A549 (cell line): ENCODE measurements around the gene ITGA2B. TPM values are rescaled to one million over a fixed set of nuclear protein-coding genes. Genes with fewer than 3 reads are reported as not detected.

Experiments used
- ATAC-seq, 2 experiments: fragments of 200-7000 bp in 1 of 2; fragments of >200 bp in 1 of 2; cut with Nextera tagmentation in 1 of 2; cut with Tn5 transposase in 1 of 2; 3 replicates each; pipeline versions ENCODE4 v1.8.0 to v1.9.1; 2018 to 2020; ENCODE audit warnings: mild to moderate bottlenecking in 1 of 2, moderate library complexity in 1 of 2
- CTCF ChIA-PET: fragments of 300-600 bp; sonication (Branson Sonifier 250); formaldehyde crosslinking; extraction: SDS; loops from one replicate; lab custom pipeline; 2021; ENCODE audit warnings: antibody characterized with exemption, inconsistent platforms; lab: Yijun Ruan, JAX
- POLR2A ChIA-PET: fragments of 350-600 bp; formaldehyde crosslinking; extraction: SDS; loops from one replicate; lab custom pipeline; 2021; ENCODE audit warnings: antibody characterized with exemption, inconsistent platforms; lab: Yijun Ruan, JAX
- DNase-seq, 2 experiments: peaks; one replicate each; pipeline versions ENCODE4 v3.0.0 to v3.0.0-alpha.2; 2011 to 2016; ENCODE audit warnings: low read depth in 1 of 2, low spot score in 1 of 2
- FAIRE-seq: peaks from 2 replicates; lab custom pipeline; 2011; peaks lifted over from hg19 to GRCh38; lab: Jason Lieb, UNC
- H3K27ac ChIP-seq, 2 experiments: fragments of >200 bp; sonication (Bioruptor Twin); formaldehyde crosslinking; 3 replicates each; pipeline ENCODE4 v1.5.1; 2016 to 2017
- H3K4me1 ChIP-seq: fragments of >200 bp; sonication (Bioruptor Twin); formaldehyde crosslinking; 3 replicates; pipeline ENCODE4 v1.6.1; 2016
- H3K4me2 ChIP-seq: fragments of >200 bp; sonication (Bioruptor Twin); formaldehyde crosslinking; 3 replicates; pipeline ENCODE4 v1.6.1; 2016
- H3K4me3 ChIP-seq: fragments of >200 bp; sonication (Bioruptor Twin); formaldehyde crosslinking; 3 replicates; pipeline ENCODE4 v1.5.1; 2016
- H3K9me3 ChIP-seq: fragments of >200 bp; sonication (Bioruptor Twin); formaldehyde crosslinking; 3 replicates; pipeline ENCODE4 v1.6.1; 2016
- ATOH8 ChIP-seq: fragments of 250-450 bp; sonication (Bioruptor Pico); IDR thresholded peaks from 2 replicates; pipeline ENCODE4 v1.5.0; 2020; ENCODE audit warnings: low read depth, mild to moderate bottlenecking, moderate library complexity
- BHLHE40 ChIP-seq: IDR thresholded peaks from 2 replicates; pipeline ENCODE4 v1.6.1; 2012; ENCODE audit warnings: low read depth, low read length, inconsistent platforms
- CHD2 ChIP-seq: fragments of 150-350 bp; IDR thresholded peaks from 2 replicates; pipeline ENCODE4 v1.6.1; 2014; ENCODE audit warnings: low read length; ENCODE audit not compliant: partially characterized antibody
- E2F6 ChIP-seq: IDR thresholded peaks from 2 replicates; pipeline ENCODE4 v1.6.1; 2012; ENCODE audit warnings: low read depth, borderline replicate concordance
- EP300 ChIP-seq, 2 experiments: fragments of >200 bp; sonication (Bioruptor Twin); formaldehyde crosslinking; IDR thresholded peaks; 2 replicates in 1 of 2; 3 replicates in 1 of 2; pipeline ENCODE4 v1.6.1; 2016 to 2017
- ESRRA ChIP-seq: fragments of 150-350 bp; IDR thresholded peaks from 2 replicates; pipeline ENCODE4 v1.6.1; 2014; ENCODE audit warnings: mild to moderate bottlenecking, low read length, borderline replicate concordance
- FOSB ChIP-seq: fragments of 250-450 bp; sonication (Bioruptor Pico); IDR thresholded peaks from 2 replicates; pipeline ENCODE4 v1.5.0; 2020; ENCODE audit warnings: mild to moderate bottlenecking, moderate library complexity
- FOXS1 ChIP-seq: fragments of 250-450 bp; sonication (Bioruptor Pico); IDR thresholded peaks from 2 replicates; pipeline ENCODE4 v1.5.0; 2020; ENCODE audit warnings: mild to moderate bottlenecking, moderate library complexity
- GATA3 ChIP-seq: IDR thresholded peaks from 2 replicates; pipeline ENCODE4 v1.6.1; 2012; ENCODE audit warnings: borderline replicate concordance
- JUNB ChIP-seq: fragments of >200 bp; sonication (Bioruptor Twin); formaldehyde crosslinking; IDR thresholded peaks from 2 replicates; pipeline ENCODE4 v1.6.1; 2016
- KDM1A ChIP-seq: fragments of 200-600 bp; sonication (generic); IDR thresholded peaks from 2 replicates; pipeline ENCODE4 v1.6.1; 2016; ENCODE audit warnings: low read depth, mild to moderate bottlenecking
- KDM5A ChIP-seq: fragments of 200-600 bp; sonication (generic); IDR thresholded peaks from 2 replicates; pipeline ENCODE4 v1.6.1; 2016; ENCODE audit warnings: antibody characterized with exemption, mild to moderate bottlenecking
- MAFK ChIP-seq: fragments of 450-650 bp; IDR thresholded peaks from 2 replicates; pipeline ENCODE4 v1.6.1; 2014; ENCODE audit not compliant: partially characterized antibody
- MAZ ChIP-seq: fragments of 150-350 bp; IDR thresholded peaks from 2 replicates; pipeline ENCODE4 v1.6.1; 2014; ENCODE audit warnings: antibody characterized with exemption, low read depth, low read length, borderline replicate concordance
- NFE2L2 ChIP-seq: fragments of 150-350 bp; conservative IDR thresholded peaks from 2 replicates; pipeline ENCODE4 v1.6.1; 2014; ENCODE audit warnings: low read length
- PHF8 ChIP-seq: fragments of 200-600 bp; sonication (generic); IDR thresholded peaks from 2 replicates; pipeline ENCODE4 v1.6.1; 2016; ENCODE audit warnings: low read depth, mild to moderate bottlenecking, antibody characterized with exemption, moderate library complexity, borderline replicate concordance
- POLR2AphosphoS2 ChIP-seq: conservative IDR thresholded peaks from 2 replicates; pipeline ENCODE4 v1.6.1; 2012; ENCODE audit warnings: low read length, improper control_type of control experiment, inconsistent platforms
- RCOR1 ChIP-seq: fragments of 150-350 bp; IDR thresholded peaks from 2 replicates; pipeline ENCODE4 v1.6.1; 2014; ENCODE audit warnings: antibody characterized with exemption, low read length, low read depth
- REST ChIP-seq: fragments of 200-600 bp; sonication (generic); IDR thresholded peaks from 2 replicates; pipeline ENCODE4 v1.6.1; 2016; ENCODE audit warnings: antibody characterized with exemption, mild to moderate bottlenecking, moderate library complexity
- RNF2 ChIP-seq: fragments of 200-600 bp; sonication (generic); IDR thresholded peaks from 2 replicates; pipeline ENCODE4 v1.6.1; 2016; ENCODE audit warnings: low read depth, mild to moderate bottlenecking, antibody characterized with exemption, moderate library complexity, borderline replicate concordance
- TP53 ChIP-seq: fragments of 250-450 bp; sonication (Bioruptor Pico); IDR thresholded peaks from 2 replicates; pipeline ENCODE4 v1.5.0; 2021; ENCODE audit warnings: mild to moderate bottlenecking, moderate library complexity
- ZC3H11A ChIP-seq: fragments of 450-650 bp; IDR thresholded peaks from 2 replicates; pipeline ENCODE4 v1.6.1; 2014; ENCODE audit warnings: antibody characterized with exemption, mild to moderate bottlenecking
- WGBS: methylation state at CpG from one replicate; pipeline ENCODE4 v1.1.6; 2017; ENCODE audit errors: missing lambda C conversion rate; 5-methylcytosine and 5-hydroxymethylcytosine counted together
- polyA plus RNA-seq, 4 experiments: library from polyadenylated mRNA; depleted of rRNA in 3 of 4; stranded (reverse); fragments of >200 nt; fragmentation: RNase III in 1 of 4; extraction: RNeasy Plus Mini Kit Qiagen cat#74134 plus additional on column Dnase treatment in 1 of 4; gene quantifications; 2 replicates in 3 of 4; 3 replicates in 1 of 4; pipeline ENCODE4 v1.2.3, GENCODE V29; 2011 to 2017

The ITGA2B gene
- polyA plus RNA-seq, 2 of the 4 experiments (the other 2 are of a cell fraction): 1.3 to 4.1 TPM

GRCh38 chr17:44362949-44363612 is 26.4 kb downstream of the ITGA2B start:
- H3K27ac ChIP-seq: peak overlapping the region; percentile 76 to 92
- ChIA-PET CTCF (interaction anchor here (0.6 to 11.1 kb wide), 43 partner anchors 11 to 479 kb away, joined by 3 to 179 read pairs (median 3); partner anchors contain the start of genes GRN and SLC25A39), POLR2A (interaction anchor here (0.6 to 1.0 kb wide), 3 partner anchors 143 to 255 kb away, joined by 3 to 4 read pairs (median 3); partner anchors contain the start of gene FZD2)
- no peaks in the 10 kb centered on the region for H3K9me3 ChIP-seq
- H3K4me2 ChIP-seq: peak overlapping the region; percentile 97
- peak; percentile 31 to 60; a peak in 5 of 6 replicates for ATAC-seq
- DNase-seq: peak in 1 of 2 experiments; percentile 68
- no peak for FAIRE-seq
- peak overlapping the region; percentile 77 for H3K4me3 ChIP-seq
- TF ChIP-seq PHF8 (0 out of 2 replicates have a peak, but pooled peaks have one; percentile 24), REST (no peak), KDM1A (no peak), RNF2 (peak; percentile 34; the same call in 1 of the 2 replicates), RCOR1 (no peak), E2F6 (peak; percentile 49; the same call in 1 of the 2 replicates), EP300 (IDR thresholded peaks at IDR 0.05) (no peak), BHLHE40 (no peak)
- peaks cover 20% of the 10 kb centered on the region for H3K4me1 ChIP-seq
- 2% methylated on average over 29 of the region's 45 CpGs for WGBS

- peak in 1 of 2 experiments; percentile 52; a peak in 3 of 6 replicates for ATAC-seq
Measured at GRCh38 chr17:44362459-44362948, 26.9 kb downstream of the ITGA2B start.

More at GRCh38 chr17:44362459-44362948, 26.9 kb downstream of the ITGA2B start:
- DNase-seq: no peak
- POLR2A ChIA-PET: no interaction called here
- Histone ChIP-seq H3K27ac (peak overlapping the region in 1 of 2 experiments; percentile 92; a peak in 3 of 6 replicates), H3K4me1 (peaks cover 20% of the 10 kb centered on the region), H3K9me3 (no peaks in the 10 kb centered on the region), H3K4me2 (peak overlapping the region; percentile 97), H3K4me3 (peak overlapping the region; percentile 77)
- FAIRE-seq: no peak
- WGBS: 38% methylated on average over 6 of the region's 11 CpGs
- TF ChIP-seq RNF2: no peak
- no peak for TF ChIP-seq FOSB (CRISPR knock-in tag)
- TF ChIP-seq KDM5A: no peak
- TF ChIP-seq CHD2: no peak
- no peak for TF ChIP-seq MAZ
- no peak for TF ChIP-seq ATOH8 (CRISPR knock-in tag)
- TF ChIP-seq GATA3: no peak
- TF ChIP-seq ESRRA: no peak
- TF ChIP-seq POLR2AphosphoS2: no peak
- TF ChIP-seq JUNB: no peak
- no peak for TF ChIP-seq MAFK
- TF ChIP-seq ZC3H11A: no peak
- TF ChIP-seq NFE2L2: no peak
- TF ChIP-seq FOXS1: no peak
- TF ChIP-seq TP53 (CRISPR knock-in tag): no peak
- CTCF ChIA-PET: interaction anchor here (0.8 to 11.1 kb wide), 19 partner anchors 11 to 417 kb away, joined by 3 to 179 read pairs (median 3); partner anchors contain the start of gene GRN
